Measurements from ENCODE around the gene DNAJC4. TPM values are rescaled to one million over a fixed set of nuclear protein-coding genes. Genes with fewer than 3 reads are reported as not detected.

DNAJC4 gene
- total RNA-seq, 1 experiment from 2014 or later: 57.1 TPM

GRCh38 chr11:64219755-64220154, 10.6 kb upstream of the DNAJC4 start:
- Histone ChIP-seq H2AFZ (no peak overlapping the region), H3K27ac (no peak overlapping the region), H3K4me2 (no peak overlapping the region), H3F3A (ENCODE audit: insufficient read depth, low read depth) (peaks cover 32% of the 10 kb centered on the region), H4K20me1 (ENCODE audit: insufficient read depth) (no peaks in the 10 kb centered on the region; the same call in 1 of the 2 replicates), H3K9me2 (ENCODE audit: insufficient read depth) (no peaks in the 10 kb centered on the region), H3K4me3 (no peak overlapping the region), H3K36me3 (ENCODE audit: low read depth) (no peaks in the 10 kb centered on the region), H3K79me2 (ENCODE audit: low read depth) (peaks cover 2% of the 10 kb centered on the region; the same call in 1 of the 2 replicates), H3K9me3 (ENCODE audit: insufficient read depth, low read depth) (no peaks in the 10 kb centered on the region), H3K27me3 (ENCODE audit: insufficient read depth, low read depth) (no peaks in the 10 kb centered on the region), H3K4me1 (replicated peaks; ENCODE audit: insufficient read depth) (peaks cover under 1% of the 10 kb centered on the region)
- BruUV-seq (replicated peaks): no TSS peak
- ChIA-PET CTCF (interaction anchor here (0.5 kb wide), 1 partner anchor 374 kb away, joined by 3 read pairs; no protein-coding TSS in a partner anchor), POLR2A (ENCODE audit: unreplicated experiment) (no interaction called here)
- TF ChIP-seq EZH2 (IDR thresholded peaks at IDR 0.05; ENCODE audit: low read depth) (no peak), CTCF (conservative IDR thresholded peaks at IDR 0.05) (no peak)
- DNase-seq: no peak
- intact Hi-C loops (cut with micrococcal nuclease; ENCODE audit: unreplicated experiment): no loop called here

- POLR2A ChIA-PET (ENCODE audit: unreplicated experiment): no interaction called here
- H3K27me3 ChIP-seq (ENCODE audit: insufficient read depth, low read depth): no peaks in the 10 kb centered on the region
- no TSS peak for BruUV-seq (replicated peaks)
Observed at GRCh38 chr11:64220271-64220670, 10.1 kb upstream of the DNAJC4 start.

DNA sequence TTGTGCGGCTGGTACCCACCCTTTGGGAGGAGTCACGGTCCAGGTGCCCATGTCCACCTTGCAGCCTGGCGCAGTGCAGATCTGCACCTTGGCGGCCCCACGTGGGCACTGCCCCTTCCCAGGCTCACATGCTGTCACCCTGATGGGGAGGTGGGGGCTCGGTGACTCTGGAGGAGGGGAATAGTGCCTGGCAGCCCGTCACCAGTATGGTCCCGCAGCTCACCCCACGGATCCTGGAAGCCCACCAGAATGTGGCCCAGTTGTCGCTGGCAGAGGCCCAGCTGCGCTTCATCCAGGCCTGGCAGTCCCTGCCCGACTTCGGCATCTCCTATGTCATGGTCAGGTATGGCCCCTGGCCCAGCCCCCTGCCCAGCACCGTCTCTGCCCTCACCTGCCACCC, 9.6 kb upstream of the DNAJC4 start:
- Histone ChIP-seq H3F3A (ENCODE audit: insufficient read depth, low read depth) (peaks cover 26% of the 10 kb centered on the region), H3K36me3 (ENCODE audit: low read depth) (no peaks in the 10 kb centered on the region), H3K4me2 (no peak overlapping the region), H3K9me2 (ENCODE audit: insufficient read depth) (no peaks in the 10 kb centered on the region), H3K4me1 (replicated peaks; ENCODE audit: insufficient read depth) (peaks cover 8% of the 10 kb centered on the region), H3K27ac (no peak overlapping the region), H3K4me3 (no peak overlapping the region), H3K9me3 (ENCODE audit: insufficient read depth, low read depth) (no peaks in the 10 kb centered on the region), H3K27me3 (ENCODE audit: insufficient read depth, low read depth) (no peaks in the 10 kb centered on the region), H3K79me2 (ENCODE audit: low read depth) (peaks cover 12% of the 10 kb centered on the region), H2AFZ (no peak overlapping the region), H4K20me1 (ENCODE audit: insufficient read depth) (no peaks in the 10 kb centered on the region; the same call in 1 of the 2 replicates)
- no peak for DNase-seq
- intact Hi-C loops (cut with micrococcal nuclease; ENCODE audit: unreplicated experiment): no loop called here
- ChIA-PET CTCF (no interaction called here), POLR2A (ENCODE audit: unreplicated experiment) (interaction anchor here (0.8 kb wide), 1 partner anchor 15 kb away, joined by 5 read pairs; no protein-coding TSS in a partner anchor)
- TF ChIP-seq CTCF (conservative IDR thresholded peaks at IDR 0.05) (no peak), EZH2 (IDR thresholded peaks at IDR 0.05; ENCODE audit: low read depth) (no peak)
- no TSS peak for BruUV-seq (replicated peaks)

More at GRCh38 chr11:64220271-64220670, 10.1 kb upstream of the DNAJC4 start:
- H3K4me2 ChIP-seq: no peak overlapping the region
- peaks cover 6% of the 10 kb centered on the region for H3K4me1 ChIP-seq (replicated peaks; ENCODE audit: insufficient read depth)
- no peak overlapping the region for H3K4me3 ChIP-seq
- no peak for DNase-seq
- peaks cover 30% of the 10 kb centered on the region for H3F3A ChIP-seq (ENCODE audit: insufficient read depth, low read depth)
- TF ChIP-seq CTCF (conservative IDR thresholded peaks at IDR 0.05) (no peak), EZH2 (IDR thresholded peaks at IDR 0.05; ENCODE audit: low read depth) (no peak)
- H3K9me2 ChIP-seq (ENCODE audit: insufficient read depth): no peaks in the 10 kb centered on the region
- no peaks in the 10 kb centered on the region for H3K36me3 ChIP-seq (ENCODE audit: low read depth)
- peaks cover 7% of the 10 kb centered on the region for H3K79me2 ChIP-seq (ENCODE audit: low read depth)
- no peaks in the 10 kb centered on the region; the same call in 1 of the 2 replicates for H4K20me1 ChIP-seq (ENCODE audit: insufficient read depth)
- H2AFZ ChIP-seq: no peak overlapping the region
- intact Hi-C loops (cut with micrococcal nuclease; ENCODE audit: unreplicated experiment): no loop called here
- no peak overlapping the region for H3K27ac ChIP-seq
- no peaks in the 10 kb centered on the region for H3K9me3 ChIP-seq (ENCODE audit: insufficient read depth, low read depth)
- CTCF ChIA-PET: no interaction called here

Data from PC-9 (cell line).